H1 (cell line): ENCODE data around the gene HS6ST3. TPM values are rescaled to one million over a fixed set of nuclear protein-coding genes. Genes with fewer than 3 reads are reported as not detected.

Experiments
- CTCF ChIA-PET: fragments of 300-600 bp; sonication (Branson Sonifier 250); formaldehyde crosslinking; loops from one replicate; lab custom pipeline; 2021; ENCODE audit not compliant: partially characterized antibody; lab: Charles Lee
- POLR2A ChIA-PET: fragments of 300-600 bp; sonication (Branson Sonifier 250); formaldehyde crosslinking; loops from one replicate; lab custom pipeline; 2021; ENCODE audit warnings: inconsistent platforms; ENCODE audit not compliant: partially characterized antibody; lab: Charles Lee
- DNase-seq, 2 experiments: peaks; one replicate each; pipeline versions ENCODE4 v3.0.0 to v3.0.0-alpha.2; 2010 to 2022; ENCODE audit warnings: low spot score in 2 of 2, low read depth in 1 of 2, mixed read lengths in 1 of 2
- FAIRE-seq: peaks from 2 replicates; lab custom pipeline; 2011; peaks lifted over from hg19 to GRCh38; lab: Jason Lieb, UNC
- H2AFZ ChIP-seq: 2 replicates; pipeline ENCODE4 v1.8.1; 2012; ENCODE audit warnings: low read length, inconsistent platforms
- H2AK5ac ChIP-seq: 2 replicates; pipeline ENCODE4 v1.6.1; 2013; ENCODE audit warnings: low read depth, low read length
- H2BK120ac ChIP-seq: replicated peaks from 2 replicates; pipeline ENCODE3; 2013; ENCODE audit warnings: low read depth, low read length, inconsistent platforms
- H2BK12ac ChIP-seq: 2 replicates; pipeline ENCODE4 v1.6.1; 2013; ENCODE audit warnings: low read depth, low read length
- H2BK15ac ChIP-seq: 2 replicates; pipeline ENCODE4 v1.6.1; 2013; ENCODE audit warnings: low read length
- H2BK20ac ChIP-seq: 2 replicates; pipeline ENCODE4 v1.6.1; 2013; ENCODE audit warnings: low read length
- H2BK5ac ChIP-seq: 2 replicates; pipeline ENCODE4 v1.6.1; 2013; ENCODE audit warnings: low read depth, low read length
- H3K14ac ChIP-seq: 2 replicates; pipeline ENCODE4 v1.6.1; 2013; ENCODE audit warnings: inconsistent platforms; ENCODE audit not compliant: insufficient read length
- H3K18ac ChIP-seq: 2 replicates; pipeline ENCODE4 v1.6.1; 2013; ENCODE audit warnings: low read length; ENCODE audit errors: extremely low read depth
- H3K23ac ChIP-seq: 2 replicates; pipeline ENCODE4 v1.6.1; 2013; ENCODE audit warnings: inconsistent platforms; ENCODE audit not compliant: insufficient read length
- H3K23me2 ChIP-seq: 2 replicates; pipeline ENCODE4 v1.6.1; 2013; ENCODE audit warnings: low read depth, low read length
- H3K27ac ChIP-seq: 2 replicates; pipeline ENCODE4 v1.6.1; 2011; ENCODE audit warnings: low read depth, low read length, inconsistent platforms
- H3K27me3 ChIP-seq, 4 experiments: replicated peaks in 1 of 4; 1 replicate in 1 of 4; 2 replicates in 3 of 4; pipeline versions ENCODE4 v1.6.1 to v1.8.1; 2011 to 2013; ENCODE audit warnings: low read length in 3 of 4, mild to moderate bottlenecking in 3 of 4, inconsistent platforms in 2 of 4, mixed read lengths in 2 of 4, moderate library complexity in 1 of 4; ENCODE audit not compliant: control insufficient read depth in 3 of 4, insufficient read depth in 3 of 4; ENCODE audit errors: extremely low read depth in 1 of 4
- H3K36me3 ChIP-seq, 4 experiments: 2 replicates each; pipeline versions ENCODE4 v1.6.1 to v1.8.1; 2011 to 2013; ENCODE audit warnings: mild to moderate bottlenecking in 4 of 4, low read length in 3 of 4, moderate library complexity in 2 of 4, control low read depth in 1 of 4, inconsistent platforms in 1 of 4; ENCODE audit not compliant: insufficient read depth in 4 of 4, control insufficient read depth in 2 of 4
- H3K4ac ChIP-seq: replicated peaks from 2 replicates; pipeline ENCODE3; 2013; ENCODE audit warnings: low read length, low read depth, mixed read lengths, inconsistent platforms; ENCODE audit not compliant: insufficient read length
- H3K4me1 ChIP-seq, 4 experiments: replicated peaks in 1 of 4; 1 replicate in 1 of 4; 2 replicates in 3 of 4; pipeline versions ENCODE4 v1.6.1 to v1.8.1; 2011 to 2013; ENCODE audit warnings: low read length in 3 of 4, inconsistent platforms in 2 of 4, mixed read lengths in 1 of 4; ENCODE audit not compliant: insufficient read depth in 4 of 4, control insufficient read depth in 3 of 4
- H3K4me2 ChIP-seq, 2 experiments: 2 replicates each; pipeline versions ENCODE4 v1.6.1 to v1.8.1; 2011 to 2013; ENCODE audit warnings: low read depth in 2 of 2, low read length in 2 of 2, control low read depth in 1 of 2, inconsistent platforms in 1 of 2, mild to moderate bottlenecking in 1 of 2; ENCODE audit not compliant: insufficient read depth in 1 of 2
- H3K4me3 ChIP-seq, 4 experiments: fragments of 200-600, 300-600 bp in 1 of 4; sonication (generic), shearing (Covaris generic), sonication (Bioruptor Twin) in 1 of 4; 2 replicates each; pipeline versions ENCODE4 v1.5.1 to v1.8.1; 2011 to 2016; ENCODE audit warnings: low read length in 4 of 4, low read depth in 3 of 4, control low read depth in 2 of 4, inconsistent platforms in 2 of 4, mild to moderate bottlenecking in 2 of 4, mixed read lengths in 1 of 4, moderate library complexity in 1 of 4; ENCODE audit not compliant: insufficient read depth in 2 of 4; ENCODE audit errors: extremely low read depth in 1 of 4
- H3K56ac ChIP-seq: replicated peaks from 2 replicates; pipeline ENCODE3; 2013; ENCODE audit warnings: low read depth, mild to moderate bottlenecking, mixed read lengths, low read length, inconsistent platforms; ENCODE audit not compliant: insufficient read length
- H3K79me1 ChIP-seq: 2 replicates; pipeline ENCODE4 v1.6.1; 2013; ENCODE audit warnings: low read depth, low read length, control low read depth
- H3K79me2 ChIP-seq, 2 experiments: 2 replicates each; pipeline versions ENCODE4 v1.6.1 to v1.8.1; 2012 to 2013; ENCODE audit warnings: low read length in 2 of 2, mild to moderate bottlenecking in 2 of 2, inconsistent platforms in 1 of 2; ENCODE audit not compliant: insufficient read depth in 2 of 2, control insufficient read depth in 1 of 2
- H3K9ac ChIP-seq, 4 experiments: replicated peaks in 1 of 4; 1 replicate in 1 of 4; 2 replicates in 3 of 4; pipeline versions ENCODE4 v1.6.1 to v1.8.1; 2011 to 2013; ENCODE audit warnings: low read depth in 3 of 4, low read length in 3 of 4, control low read depth in 2 of 4, mild to moderate bottlenecking in 2 of 4, moderate library complexity in 2 of 4, inconsistent platforms in 1 of 4; ENCODE audit errors: extremely low read depth in 1 of 4
- H3K9me3 ChIP-seq, 2 experiments: 2 replicates each; pipeline versions ENCODE4 v1.6.1 to v1.8.1; 2012 to 2013; ENCODE audit warnings: mild to moderate bottlenecking in 2 of 2, moderate library complexity in 2 of 2, control low read depth in 1 of 2, inconsistent platforms in 1 of 2, low read depth in 1 of 2, low read length in 1 of 2, mixed read lengths in 1 of 2; ENCODE audit not compliant: insufficient read depth in 2 of 2
- H4K20me1 ChIP-seq, 2 experiments: replicated peaks in 1 of 2; 2 replicates each; pipeline versions ENCODE3 to v1.8.1; 2011 to 2013; ENCODE audit warnings: inconsistent platforms in 2 of 2, low read length in 2 of 2, mild to moderate bottlenecking in 1 of 2; ENCODE audit not compliant: insufficient read depth in 2 of 2, control insufficient read depth in 1 of 2
- H4K5ac ChIP-seq: 2 replicates; pipeline ENCODE4 v1.6.1; 2013; ENCODE audit warnings: low read length, low read depth, mixed read lengths, inconsistent platforms; ENCODE audit not compliant: insufficient read length
- H4K8ac ChIP-seq: 2 replicates; pipeline ENCODE4 v1.8.0; 2013; ENCODE audit warnings: mild to moderate bottlenecking, moderate library complexity, low read length, inconsistent platforms; ENCODE audit not compliant: insufficient read depth; ENCODE audit errors: extremely low read depth
- H4K91ac ChIP-seq: replicated peaks from 2 replicates; pipeline ENCODE3; 2013; ENCODE audit warnings: low read length, mixed read lengths, inconsistent platforms; ENCODE audit not compliant: insufficient read length
- BRCA1 ChIP-seq: IDR thresholded peaks from 2 replicates; pipeline ENCODE4 v1.6.1; 2012; ENCODE audit warnings: low read depth, low read length, improper control_type of control experiment
- CBX8 ChIP-seq: fragments of 300-800, 300-1000 bp; sonication (generic); IDR thresholded peaks from 2 replicates; pipeline ENCODE4 v1.7.1; 2016; ENCODE audit warnings: low read depth, low read length, borderline replicate concordance
- CHD1 ChIP-seq: IDR thresholded peaks from 2 replicates; pipeline ENCODE4 v1.6.1; 2012; ENCODE audit warnings: low read depth, low read length, improper control_type of control experiment
- CREB1 ChIP-seq: IDR thresholded peaks from 2 replicates; pipeline ENCODE4 v1.6.1; 2012; ENCODE audit warnings: inconsistent platforms
- GTF2F1 ChIP-seq: IDR thresholded peaks from 2 replicates; pipeline ENCODE4 v1.6.1; 2012; ENCODE audit warnings: low read depth, low read length, improper control_type of control experiment, borderline replicate concordance
- KDM4A ChIP-seq: IDR thresholded peaks from one replicate; pipeline ENCODE4 v1.7.1; 2012; ENCODE audit warnings: low read depth, mild to moderate bottlenecking, moderate library complexity, low read length, inconsistent platforms; ENCODE audit not compliant: severe bottlenecking
- KDM5A ChIP-seq: fragments of 200-600 bp; IDR thresholded peaks from 2 replicates; pipeline ENCODE4 v1.7.1; 2012; ENCODE audit warnings: mild to moderate bottlenecking, low read length, inconsistent platforms, mixed read lengths
- NANOG ChIP-seq: IDR thresholded peaks from 2 replicates; pipeline ENCODE4 v1.6.1; 2011; ENCODE audit warnings: low read length, low read depth, mild to moderate bottlenecking, inconsistent platforms; ENCODE audit not compliant: insufficient read depth, poor library complexity, severe bottlenecking
- POLR2A ChIP-seq, 2 experiments: IDR thresholded peaks; 1 replicate in 1 of 2; 2 replicates in 1 of 2; pipeline ENCODE4 v1.6.1; 2011; ENCODE audit warnings: low read depth in 2 of 2, low read length in 2 of 2, mild to moderate bottlenecking in 2 of 2; ENCODE audit errors: control extremely low read depth in 1 of 2
- POLR2AphosphoS5 ChIP-seq: IDR thresholded peaks from 2 replicates; pipeline ENCODE4 v1.6.1; 2011; ENCODE audit warnings: low read depth, low read length
- RAD21 ChIP-seq, 2 experiments: IDR thresholded peaks in 1 of 2; conservative IDR thresholded peaks in 1 of 2; 2 replicates each; pipeline ENCODE4 v1.6.1; 2011; ENCODE audit warnings: low read depth in 2 of 2, low read length in 2 of 2, improper control_type of control experiment in 1 of 2, inconsistent platforms in 1 of 2, mild to moderate bottlenecking in 1 of 2, moderate library complexity in 1 of 2
- RNF2 ChIP-seq: fragments of 200-900, 300-1000 bp; sonication (generic); IDR thresholded peaks from 2 replicates; pipeline ENCODE4 v1.7.1; 2016; ENCODE audit warnings: borderline replicate concordance, low read depth, mild to moderate bottlenecking, antibody characterized with exemption, low read length; ENCODE audit not compliant: poor library complexity, severe bottlenecking; ENCODE audit errors: missing control alignments
- SIN3A ChIP-seq, 2 experiments: IDR thresholded peaks in 1 of 2; conservative IDR thresholded peaks in 1 of 2; 2 replicates each; pipeline ENCODE4 v1.6.1; 2011 to 2012; ENCODE audit warnings: low read length in 2 of 2, improper control_type of control experiment in 1 of 2, low read depth in 1 of 2, mild to moderate bottlenecking in 1 of 2
- SP4 ChIP-seq: IDR thresholded peaks from 2 replicates; pipeline ENCODE4 v1.6.1; 2012; ENCODE audit warnings: low read length, inconsistent platforms
- ZNF274 ChIP-seq: IDR thresholded peaks from 2 replicates; pipeline ENCODE4 v1.7.0; 2012; ENCODE audit warnings: low read length, borderline replicate concordance; ENCODE audit errors: extremely low read depth
- WGBS, 2 experiments: shearing (Covaris generic) in 1 of 2; methylation state at CpG; one replicate each; pipeline versions ENCODE4 v1.1.6 to v1.1.7; 2013 to 2015; ENCODE audit warnings: low lambda C conversion rate in 2 of 2, mixed read lengths in 2 of 2, inconsistent platforms in 1 of 2, low coverage in 1 of 2, missing lambda C conversion rate in 1 of 2; ENCODE audit not compliant: insufficient replicate concordance in 2 of 2, insufficient coverage in 1 of 2, insufficient read length in 1 of 2; ENCODE audit errors: extremely low coverage in 1 of 2, missing lambda C conversion rate in 1 of 2; 5-methylcytosine and 5-hydroxymethylcytosine counted together
- polyA plus RNA-seq, 7 experiments: library from polyadenylated mRNA; depleted of rRNA in 3 of 7; stranded (reverse) in 5 of 7; unstranded in 2 of 7; fragments of >200 nt in 5 of 7; fragments of 200-250 nt in 2 of 7; gene quantifications; 1 replicate in 5 of 7; 2 replicates in 1 of 7; 4 replicates in 1 of 7; pipeline versions ENCODE4 v1.2.1 to v1.2.3, GENCODE V29; 2011 to 2013; ENCODE audit warnings: missing spikeins in 2 of 7, mixed read lengths in 2 of 7
- total RNA-seq: library from RNA; stranded (reverse); fragmentation: NEBNext Ultra II Directional; extraction: Animal tissue kit (Norgen Biotek cat#: 25700); gene quantifications from 2 replicates; pipeline ENCODE4 v1.2.1, GENCODE V29; 2021

HS6ST3 gene
- total and polyA plus RNA-seq, 2 of the 8 experiments (the other 6 are each of a cell fraction or from before 2014, with no cell fraction given) = 0.45 to 1.2 TPM

DNA sequence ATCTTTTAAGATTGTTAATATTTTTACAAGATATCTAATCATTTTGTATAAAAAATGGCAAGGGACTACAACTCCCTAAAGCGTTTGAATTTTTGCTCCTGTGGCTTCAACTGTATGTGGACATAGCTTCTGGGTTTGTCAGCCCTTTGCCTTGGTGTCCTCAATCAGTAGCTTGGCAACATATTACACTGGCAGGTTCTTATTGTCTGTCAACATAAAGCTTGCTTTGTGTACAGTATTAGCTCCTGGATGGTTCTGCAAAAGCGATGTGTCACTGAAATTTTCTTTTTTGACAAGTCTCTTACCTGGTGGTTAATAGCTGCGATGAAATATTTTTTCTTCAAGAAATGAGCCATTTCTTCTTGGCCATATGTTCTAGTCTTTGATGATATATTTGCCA lies 190.0 kb downstream of the HS6ST3 start:
- no peak overlapping the region for H4K5ac ChIP-seq
- H2BK12ac ChIP-seq = no peak overlapping the region
- no peak overlapping the region for H2BK15ac ChIP-seq
- H3K4ac ChIP-seq = no peak overlapping the region
- no peak overlapping the region for H4K8ac ChIP-seq
- no peak overlapping the region for H2AFZ ChIP-seq
- no peaks in the 10 kb centered on the region for H3K9me3 ChIP-seq
- H3K14ac ChIP-seq = no peak overlapping the region
- H4K20me1 ChIP-seq = no peaks in the 10 kb centered on the region
- no peaks in the 10 kb centered on the region for H3K79me2 ChIP-seq
- H3K36me3 ChIP-seq = no peaks in the 10 kb centered on the region
- H2BK20ac ChIP-seq = no peak overlapping the region
- no peak overlapping the region for H2BK5ac ChIP-seq
- H3K4me2 ChIP-seq = no peak overlapping the region
- H3K18ac ChIP-seq = no peak overlapping the region
- no peak overlapping the region for H2BK120ac ChIP-seq
- ChIA-PET CTCF (interaction anchor here (1.1 to 2.0 kb wide), 2 partner anchors 10 to 51 kb away, joined by 3 to 7 read pairs; no protein-coding TSS in a partner anchor), POLR2A (no interaction called here)
- no peak overlapping the region for H3K56ac ChIP-seq
- H3K9ac ChIP-seq = no peak overlapping the region
- H2AK5ac ChIP-seq = no peak overlapping the region
- no peak overlapping the region for H3K23ac ChIP-seq
- no peaks in the 10 kb centered on the region for H3K4me1 ChIP-seq
- no peak for FAIRE-seq
- DNase-seq = no peak
- no peak overlapping the region for H3K27ac ChIP-seq
- H3K27me3 ChIP-seq = no peaks in the 10 kb centered on the region
- no peaks in the 10 kb centered on the region for H3K23me2 ChIP-seq
- no peaks in the 10 kb centered on the region for H3K79me1 ChIP-seq
- 98% methylated on average over 3 of the region's 3 CpGs; no CpG with 5 or more reads in 1 of the 2 experiments for WGBS, 2 experiments
- H4K91ac ChIP-seq = no peak overlapping the region
- H3K4me3 ChIP-seq = no peak overlapping the region
- no peak for TF ChIP-seq SIN3A (conservative IDR thresholded peaks at IDR 0.05 in 1 of 2, IDR thresholded peaks at IDR 0.05 in 1 of 2; ENCODE audit: low read depth in 1 of 2, low read length in 2 of 2)
- no peak for TF ChIP-seq ZNF274
- TF ChIP-seq SP4 = no peak
- no peak for TF ChIP-seq POLR2A (IDR thresholded peaks at IDR 0.05; ENCODE audit: control extremely low read depth in 1 of 2, low read depth in 2 of 2, low read length in 2 of 2)
- no peak for TF ChIP-seq KDM4A
- TF ChIP-seq RNF2 = no peak
- TF ChIP-seq NANOG = no peak
- no peak for TF ChIP-seq RAD21 (IDR thresholded peaks at IDR 0.05 in 1 of 2, conservative IDR thresholded peaks at IDR 0.05 in 1 of 2; ENCODE audit: low read depth in 2 of 2, low read length in 2 of 2)
- no peak for TF ChIP-seq CREB1
- TF ChIP-seq CBX8 = no peak
- TF ChIP-seq BRCA1 = no peak
- TF ChIP-seq KDM5A = no peak
- no peak for TF ChIP-seq GTF2F1
- TF ChIP-seq POLR2AphosphoS5 = no peak
- no peak for TF ChIP-seq CHD1
